GM19351 (cell line): ENCODE measurements around the gene LYZL1.
A peak's percentile ranks its signal among the peaks of the same experiment; 100 is the strongest.
"Not testable (repeated sequence)": the region's sequence is repeated elsewhere in the genome, so short reads cannot be mapped to it uniquely, and the experiment has no call there.

ENCODE experiments used
- ATAC-seq: cut with Tn5 transposase; IDR thresholded peaks from one replicate; pipeline ENCODE4 v1.9.1; 2021; ENCODE audit warnings: mild to moderate bottlenecking, moderate library complexity; ENCODE audit not compliant: unreplicated experiment

The LYZL1 gene

GRCh38 chr10:29259498-29259897, 29.4 kb upstream of the LYZL1 start:
- no peak for ATAC-seq

DNA sequence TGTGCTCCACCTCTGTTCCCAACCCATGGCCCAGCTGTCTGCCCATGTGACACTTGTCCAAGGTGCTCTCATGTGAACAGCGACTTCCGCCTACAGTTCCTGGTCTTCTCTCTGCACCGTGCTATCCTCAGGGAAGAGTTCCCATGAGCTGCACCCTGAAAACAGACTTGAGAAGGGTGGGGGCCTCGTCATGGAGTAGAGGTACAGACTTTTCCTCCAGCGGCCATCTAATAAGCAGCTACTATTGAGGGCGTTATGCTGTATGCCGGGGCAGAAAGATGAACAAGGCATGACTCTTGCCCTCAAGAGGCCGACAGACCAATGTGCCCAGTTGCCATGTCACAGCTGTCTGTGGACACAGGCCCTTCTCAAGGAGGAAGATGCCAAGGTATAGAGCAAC, 25.4 kb upstream of the LYZL1 start:
- no peak for ATAC-seq

DNA sequence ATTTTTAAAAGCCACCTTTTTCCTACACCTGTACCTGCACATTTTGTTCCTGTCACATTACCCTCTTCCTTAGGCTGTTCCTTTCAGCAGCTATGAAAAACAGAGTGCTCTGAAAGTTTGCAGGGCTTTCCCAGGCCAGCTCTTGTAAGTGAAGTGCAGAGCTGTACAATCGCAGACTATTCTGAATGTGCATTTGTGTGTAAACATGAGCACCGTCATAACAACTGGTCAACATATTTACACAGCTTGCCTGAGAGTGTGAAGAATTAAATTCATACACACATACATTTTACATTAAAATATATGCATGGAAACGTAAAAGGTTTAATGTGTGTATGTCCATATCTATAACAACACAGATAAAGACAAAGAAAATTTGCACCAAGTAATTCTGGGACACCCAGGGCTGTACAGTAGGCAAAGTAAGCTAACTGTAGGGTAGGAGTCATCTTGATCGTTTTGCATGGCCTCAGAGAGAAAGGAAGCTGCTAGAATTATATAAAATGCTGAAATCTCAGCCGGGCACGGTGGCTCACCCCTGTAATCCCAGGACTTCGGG, 23.6 kb upstream of the LYZL1 start:
- no peak for ATAC-seq

DNA sequence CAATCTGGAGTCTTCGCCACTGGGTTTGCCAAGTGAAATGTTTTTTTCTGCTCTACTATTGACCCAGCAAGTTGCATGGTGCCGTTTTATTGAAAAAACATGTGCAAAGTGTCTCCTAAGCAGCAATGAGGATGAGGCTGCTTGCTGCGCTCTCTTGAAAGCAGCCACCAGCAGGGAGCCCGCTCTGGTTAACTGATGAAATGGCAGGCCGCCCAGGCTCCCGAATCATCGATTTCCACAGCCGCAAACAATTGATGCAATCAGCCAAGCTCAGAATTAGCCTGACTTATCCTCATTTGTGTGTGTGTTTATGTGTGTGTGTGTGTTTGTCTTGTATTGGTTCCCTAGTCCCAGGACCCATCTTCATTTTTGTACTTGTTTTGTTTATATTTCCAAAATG, 22.2 kb upstream of the LYZL1 start:
- ATAC-seq = no peak

GRCh38 chr10:29268011-29268410, 20.9 kb upstream of the LYZL1 start:
- ATAC-seq = no peak

- no peak for ATAC-seq
These were observed 19.4 kb upstream of the LYZL1 start for GRCh38 chr10:29269486-29269885.

- ATAC-seq = no peak
These were observed 18.0 kb upstream of the LYZL1 start for GRCh38 chr10:29270883-29271282.

- no peak for ATAC-seq
These were observed 17.0 kb upstream of the LYZL1 start for GRCh38 chr10:29271877-29272276.

GRCh38 chr10:29273478-29273877, 15.4 kb upstream of the LYZL1 start:
- ATAC-seq = no peak

DNA sequence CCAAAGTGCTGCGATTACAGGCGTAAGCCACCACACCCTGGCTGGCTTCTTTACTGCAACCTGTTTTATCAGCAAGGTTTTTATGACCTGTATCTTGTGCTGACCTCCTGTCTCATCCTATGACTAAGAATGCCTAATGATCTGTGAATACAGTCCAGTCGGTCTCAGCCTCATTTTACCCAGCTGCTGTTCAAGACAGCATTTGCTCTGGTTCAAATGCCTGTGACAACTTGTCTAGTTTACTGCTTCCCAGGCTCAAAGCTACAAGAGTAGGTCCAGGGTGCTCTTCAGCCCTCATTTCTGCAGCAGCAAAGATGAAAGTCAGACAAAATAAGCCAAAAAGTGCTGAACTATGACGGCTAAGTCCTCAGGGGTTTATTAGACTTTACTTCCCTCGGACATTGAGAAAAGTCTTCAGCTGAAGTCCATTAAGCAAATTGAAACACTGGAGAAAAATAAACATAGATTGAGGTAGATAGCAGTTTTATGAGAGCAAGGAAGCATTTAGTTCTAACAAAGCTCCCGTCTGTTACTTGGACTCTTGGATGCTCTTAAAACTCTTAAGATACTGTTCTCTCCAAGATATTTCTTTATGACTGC, 12.5 kb upstream of the LYZL1 start:
- no peak for ATAC-seq

- no peak for ATAC-seq
These were observed 11.6 kb upstream of the LYZL1 start for GRCh38 chr10:29277296-29277695.

GRCh38 chr10:29279779-29280487, 8.9 kb upstream of the LYZL1 start:
- no peak for ATAC-seq

DNA sequence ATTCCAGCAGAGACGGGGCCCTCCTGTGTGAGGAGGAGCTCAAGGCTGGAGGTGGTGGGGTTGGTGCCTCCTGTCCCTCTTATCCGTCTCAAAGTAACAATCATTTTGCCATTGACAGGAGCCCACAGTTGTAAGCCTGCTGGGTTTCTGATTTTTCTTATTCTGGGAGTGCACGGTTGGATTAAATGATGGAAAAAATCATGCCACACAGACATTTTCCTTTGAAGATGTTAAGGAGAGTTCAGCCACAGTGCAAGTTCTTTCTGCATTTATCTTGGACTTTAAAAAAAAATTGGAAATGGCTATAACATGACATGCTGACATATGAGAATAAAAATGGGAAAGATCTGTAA, 8.4 kb upstream of the LYZL1 start:
- ATAC-seq = no peak

- ATAC-seq = peak; percentile 97
These were observed 3.2 kb upstream of the LYZL1 start for GRCh38 chr10:29285624-29286051.

DNA sequence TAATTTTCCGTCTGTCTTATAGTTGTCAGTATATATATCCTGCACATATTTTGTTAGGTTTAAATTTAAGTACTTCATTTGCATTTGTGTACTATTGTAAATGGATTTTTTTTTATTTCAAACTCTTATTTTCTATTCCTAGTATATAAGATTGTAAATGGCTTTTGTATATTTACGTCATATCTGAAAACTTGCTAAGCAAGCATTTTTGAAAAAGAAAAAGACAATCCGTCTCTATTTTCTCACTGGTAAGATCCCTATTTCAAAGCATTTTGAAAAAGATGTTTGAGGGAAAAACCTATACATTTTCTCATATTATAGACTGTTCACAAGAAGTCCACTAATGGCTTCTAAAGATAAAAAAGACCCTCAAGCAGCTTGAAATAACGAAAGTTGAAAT, 1.2 kb upstream of the LYZL1 start:
- ATAC-seq = no peak

DNA sequence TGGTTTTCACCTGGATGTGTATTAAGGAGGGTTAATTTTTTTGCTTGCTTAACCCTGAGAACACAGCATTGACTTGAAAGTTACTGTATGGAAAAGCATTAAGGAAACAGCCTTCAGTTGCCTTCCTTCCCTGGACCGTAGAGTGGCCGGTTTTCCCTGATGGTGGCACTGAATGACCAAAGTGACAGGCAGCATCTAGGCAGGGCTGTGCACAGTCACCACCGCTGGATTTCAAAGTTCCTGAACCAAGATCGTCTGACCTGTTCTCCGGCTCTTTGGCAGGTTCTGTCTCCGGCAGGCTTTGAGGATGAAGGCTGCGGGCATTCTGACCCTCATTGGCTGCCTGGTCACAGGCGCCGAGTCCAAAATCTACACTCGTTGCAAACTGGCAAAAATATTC, 2.7 kb downstream of the LYZL1 start:
- not testable (repeated sequence) for ATAC-seq

DNA sequence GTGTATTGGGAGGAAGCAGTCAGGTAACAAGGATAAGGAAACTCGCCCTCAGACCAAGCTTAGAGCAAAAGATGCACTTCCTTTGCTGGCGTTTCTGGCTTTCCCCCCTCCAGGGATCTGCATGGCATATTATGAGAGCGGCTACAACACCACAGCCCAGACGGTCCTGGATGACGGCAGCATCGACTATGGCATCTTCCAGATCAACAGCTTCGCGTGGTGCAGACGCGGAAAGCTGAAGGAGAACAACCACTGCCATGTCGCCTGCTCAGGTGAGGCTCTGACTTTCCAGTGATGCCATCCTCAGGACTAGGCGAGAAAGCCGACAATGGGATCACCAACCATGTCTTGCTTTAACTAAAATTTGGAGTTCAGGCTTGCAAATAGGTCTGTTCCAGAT, 3.5 kb downstream of the LYZL1 start:
- not testable (repeated sequence) for ATAC-seq

GRCh38 chr10:29295813-29296212, 6.9 kb downstream of the LYZL1 start:
- no peak for ATAC-seq

DNA sequence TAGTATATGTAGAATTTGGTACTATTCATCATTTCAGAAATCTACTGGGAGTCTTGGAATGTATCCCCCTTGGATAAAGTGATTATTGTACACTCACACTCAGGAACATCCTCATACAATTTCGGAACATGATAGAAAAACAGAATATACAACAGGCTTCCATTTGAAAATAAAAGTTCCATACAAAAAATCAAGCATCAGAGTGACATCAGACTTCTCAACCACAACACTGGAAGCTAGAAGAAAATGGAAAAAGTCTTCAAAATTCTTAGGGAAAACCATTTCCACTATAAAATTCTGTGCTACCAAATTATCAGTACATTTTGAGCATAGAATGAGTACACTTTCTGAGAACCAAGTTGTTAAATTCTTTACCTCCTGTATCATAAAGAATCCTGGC, 8.8 kb downstream of the LYZL1 start:
- no peak for ATAC-seq

- no peak for ATAC-seq
These were observed 12.6 kb downstream of the LYZL1 start for GRCh38 chr10:29301359-29301910.

- no peak for ATAC-seq
These were observed 13.6 kb downstream of the LYZL1 start for GRCh38 chr10:29302499-29302898.

DNA sequence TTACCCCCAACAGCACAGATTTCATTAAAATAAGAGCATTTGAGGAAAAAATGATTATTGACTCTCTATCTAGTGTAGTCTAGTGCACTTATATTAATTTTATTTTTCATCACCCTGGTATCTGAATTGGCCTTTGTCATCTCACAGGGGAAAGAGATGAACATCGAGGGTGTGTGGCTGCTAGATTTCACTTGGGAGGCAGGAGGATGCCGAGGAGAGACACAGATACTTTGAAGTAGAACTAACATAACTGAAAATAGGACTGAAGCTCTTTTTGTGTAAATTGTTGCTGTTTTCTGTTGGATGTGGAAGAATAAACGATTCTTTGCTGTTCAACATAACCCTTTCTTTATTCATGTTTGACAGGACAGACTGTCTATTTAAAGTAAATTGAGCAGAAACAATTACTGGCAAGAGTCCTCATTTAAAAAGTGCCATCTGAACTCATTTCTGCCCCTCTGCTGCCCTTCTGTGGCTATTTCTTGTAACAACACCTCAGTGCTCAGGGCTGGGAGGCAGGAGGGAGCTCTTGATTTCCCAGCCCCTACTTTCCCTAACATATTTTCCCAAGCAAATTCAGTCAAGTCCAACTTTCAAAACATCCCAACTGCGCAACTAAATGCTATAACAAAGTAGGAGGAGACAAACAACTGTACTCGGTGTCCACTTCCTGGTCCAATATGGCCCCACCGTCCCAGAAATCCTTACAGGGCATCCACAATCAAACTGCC, 15.6 kb downstream of the LYZL1 start:
- ATAC-seq = peak; percentile 81
